GM18867 (cell line): Measurements from ENCODE around the gene FUT6.
"Not testable (repeated sequence)": the region's sequence is repeated elsewhere in the genome, so short reads cannot be mapped to it uniquely, and the experiment has no call there.

ENCODE experiments used
- ATAC-seq: cut with Tn5 transposase; IDR thresholded peaks from one replicate; pipeline ENCODE4 v1.9.1; 2021; ENCODE audit warnings: mild to moderate bottlenecking, moderate library complexity; ENCODE audit not compliant: unreplicated experiment

Gene FUT6

DNA sequence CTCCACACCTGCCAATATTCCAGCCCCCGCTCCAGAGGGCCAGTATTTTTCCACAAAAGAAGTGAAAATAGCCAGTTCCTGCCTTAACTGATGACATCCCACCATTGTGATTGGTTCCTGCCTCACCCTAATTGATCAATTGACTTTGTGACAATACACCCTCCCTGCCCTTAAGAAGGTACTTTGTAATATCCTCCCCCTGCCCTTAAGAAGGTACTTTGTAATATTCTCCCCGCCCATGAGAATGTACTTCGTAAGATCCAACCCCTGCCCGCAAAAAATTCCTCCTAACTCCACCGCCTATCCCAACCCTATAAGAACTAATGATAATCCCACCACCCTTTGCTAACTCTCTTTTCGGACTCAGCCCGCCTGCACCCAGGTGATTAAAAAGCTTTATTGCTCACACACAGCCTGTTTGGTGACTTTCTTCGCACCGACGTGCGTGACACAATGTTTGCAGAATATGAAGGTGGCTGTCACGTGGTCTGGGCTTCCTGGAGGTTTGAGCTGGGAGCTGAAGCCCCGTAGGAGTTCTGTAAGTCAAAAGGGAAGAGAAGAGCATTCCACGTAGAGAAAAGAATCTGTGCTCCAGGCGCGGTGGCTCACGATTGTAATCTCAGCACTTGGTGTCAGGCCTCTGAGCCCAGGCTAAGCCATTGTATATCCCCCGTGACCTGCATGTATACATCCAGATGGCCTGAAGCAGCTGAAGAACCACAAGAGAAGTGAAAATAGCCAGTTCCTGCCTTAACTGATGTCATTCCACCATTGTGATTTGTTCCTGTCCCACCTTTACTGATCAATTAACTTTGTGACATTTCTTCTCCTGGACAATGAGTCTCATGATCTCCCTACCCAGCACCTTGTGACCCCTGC is 17.9 kb upstream of the FUT6 start:
- no peak for ATAC-seq

DNA sequence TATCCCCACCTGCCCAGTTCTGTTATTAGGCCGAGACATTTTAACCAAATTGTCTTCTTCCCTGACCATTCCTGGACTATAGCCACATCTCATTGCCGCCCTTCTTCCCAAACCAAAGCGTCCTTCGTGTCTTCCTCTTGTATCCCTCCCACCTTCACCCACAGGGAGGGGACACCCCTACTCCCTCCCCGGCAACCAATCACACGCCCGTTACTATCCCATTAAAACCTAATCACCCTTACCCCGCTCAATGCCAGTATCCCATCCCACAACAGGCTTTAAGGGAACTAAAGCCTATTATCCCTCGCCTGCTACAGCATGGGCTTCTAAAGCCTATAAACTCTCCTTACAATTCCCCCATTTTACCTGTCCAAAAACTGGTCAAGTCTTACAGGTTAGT is 15.6 kb upstream of the FUT6 start:
- not testable (repeated sequence) for ATAC-seq

DNA sequence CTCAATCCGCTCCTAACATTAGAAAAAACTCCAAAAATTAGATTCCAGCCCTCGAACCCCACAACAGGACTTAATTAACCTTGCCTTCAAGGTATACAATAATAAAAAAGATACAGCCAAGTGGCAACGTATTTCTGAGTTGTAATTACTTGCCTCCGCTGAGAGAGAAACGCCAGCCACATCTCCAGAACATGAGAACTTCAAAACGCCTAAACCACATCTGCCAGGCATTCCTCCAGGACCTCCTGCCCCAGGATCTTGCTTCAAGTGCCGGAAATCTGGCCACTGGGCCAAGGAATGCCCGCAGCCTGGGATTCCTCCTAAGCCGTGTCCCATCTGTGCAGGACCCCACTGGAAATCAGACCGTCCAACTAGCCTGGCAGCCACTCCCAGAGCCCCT is 14.6 kb upstream of the FUT6 start:
- not testable (repeated sequence) for ATAC-seq

DNA sequence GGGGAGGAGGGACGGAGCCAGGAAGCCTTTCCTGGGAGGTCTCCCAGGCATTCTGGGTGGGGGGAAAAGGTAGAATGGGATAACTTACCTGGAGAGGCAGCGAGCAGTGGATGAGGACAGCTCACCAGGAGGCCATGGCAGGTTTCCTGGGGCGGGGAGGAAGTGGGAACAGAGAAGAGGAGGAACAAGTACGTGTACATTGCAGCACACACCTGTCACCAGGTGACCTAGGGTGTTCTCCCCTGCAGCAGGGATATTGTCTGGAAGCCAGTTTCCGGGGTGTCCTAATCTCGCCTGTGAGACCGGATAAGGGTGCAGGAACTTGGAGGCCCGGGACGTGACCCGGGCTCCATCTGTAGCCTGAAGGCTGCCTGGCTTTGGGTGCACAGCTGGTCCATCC is 11.8 kb upstream of the FUT6 start, which contains the start of gene FUT3:
Gene FUT3, minus strand, starts transcription at position 148 of the 400 bp plus-strand sequence.
- no peak for ATAC-seq

DNA sequence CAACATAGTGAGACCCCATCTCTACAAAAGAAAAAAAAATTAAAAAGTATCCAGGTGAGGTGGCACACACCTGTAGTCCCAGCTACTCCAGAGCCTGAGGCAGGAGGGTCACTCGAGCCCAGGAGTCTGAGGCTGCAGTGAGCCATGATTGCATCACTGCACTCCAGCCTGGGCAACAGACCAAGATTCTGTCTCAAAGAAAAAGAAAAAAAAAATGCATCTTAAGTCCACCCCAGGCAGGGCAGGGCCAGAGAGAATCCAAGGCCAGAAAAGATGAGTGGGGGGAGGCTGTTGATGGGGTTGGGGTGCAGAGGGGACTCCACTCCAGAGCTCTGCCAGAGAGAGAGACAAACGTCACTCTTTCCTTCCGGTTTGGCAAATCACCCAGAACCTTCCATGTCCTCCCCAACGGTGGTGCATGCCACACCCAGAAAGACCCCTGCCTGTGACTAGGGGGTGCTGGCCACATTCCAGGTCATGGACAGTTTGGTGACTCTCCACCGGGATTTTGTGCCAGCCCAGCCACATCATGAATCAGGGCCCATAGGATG is 11.3 kb upstream of the FUT6 start:
- no peak for ATAC-seq

DNA sequence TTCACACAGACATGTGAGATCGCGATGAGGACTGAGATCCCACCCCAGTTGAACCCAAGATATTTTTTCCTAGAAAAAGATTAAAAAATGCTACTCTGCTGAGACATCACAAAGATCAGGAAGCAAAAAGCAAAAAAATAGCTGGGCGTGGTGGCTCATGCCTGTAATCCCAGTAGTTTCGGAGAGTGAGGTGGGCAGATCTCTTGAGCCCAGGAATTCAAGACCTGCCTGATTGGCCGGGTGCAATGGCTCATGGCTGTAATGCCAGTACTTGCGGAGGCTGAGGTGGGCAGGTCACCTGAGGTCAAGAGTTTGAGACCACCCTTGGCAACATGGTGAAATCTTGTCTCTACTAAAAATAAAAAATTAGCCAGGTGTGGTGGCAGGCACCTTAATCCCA is 10.7 kb upstream of the FUT6 start:
- ATAC-seq, result no peak

DNA sequence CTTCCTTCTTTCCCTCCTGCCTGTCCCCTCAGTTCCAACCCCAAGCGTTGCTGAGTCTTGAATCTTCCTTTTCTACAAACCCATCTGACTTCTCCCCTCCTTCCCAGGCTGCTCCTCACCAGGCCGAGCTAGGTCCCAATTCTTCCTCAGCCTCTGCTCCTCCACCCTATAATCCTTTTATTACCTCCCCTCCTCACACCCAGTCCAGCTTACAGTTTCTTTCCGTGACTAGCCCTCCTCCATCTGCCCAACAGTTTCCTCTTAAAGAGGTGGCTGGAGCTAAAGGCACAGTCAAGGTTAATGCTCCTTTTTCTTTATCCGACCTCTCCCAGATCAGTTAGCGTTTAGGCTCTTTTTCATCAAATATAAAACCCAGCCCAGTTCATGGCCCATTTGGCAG is 9.1 kb upstream of the FUT6 start:
- not testable (repeated sequence) for ATAC-seq

DNA sequence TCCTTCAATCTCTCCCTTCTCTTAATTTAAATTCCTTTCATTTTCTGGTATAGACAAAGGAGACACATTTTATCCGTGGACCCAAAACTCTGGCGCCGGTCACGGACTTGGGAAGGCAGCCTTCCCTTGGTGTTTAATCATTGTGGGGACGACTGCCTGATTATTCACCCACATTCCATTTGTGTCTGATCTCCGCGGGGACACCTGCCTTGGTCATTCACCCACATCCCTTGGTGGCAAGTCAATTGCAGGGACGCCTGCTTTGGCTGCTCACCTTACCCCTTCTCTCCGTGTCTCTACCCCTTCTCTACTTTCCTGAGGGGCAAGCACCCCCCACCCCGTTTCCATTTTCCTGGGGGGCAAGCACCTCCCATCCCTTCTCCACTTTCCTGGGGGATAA is 8.3 kb upstream of the FUT6 start:
- not testable (repeated sequence) for ATAC-seq

DNA sequence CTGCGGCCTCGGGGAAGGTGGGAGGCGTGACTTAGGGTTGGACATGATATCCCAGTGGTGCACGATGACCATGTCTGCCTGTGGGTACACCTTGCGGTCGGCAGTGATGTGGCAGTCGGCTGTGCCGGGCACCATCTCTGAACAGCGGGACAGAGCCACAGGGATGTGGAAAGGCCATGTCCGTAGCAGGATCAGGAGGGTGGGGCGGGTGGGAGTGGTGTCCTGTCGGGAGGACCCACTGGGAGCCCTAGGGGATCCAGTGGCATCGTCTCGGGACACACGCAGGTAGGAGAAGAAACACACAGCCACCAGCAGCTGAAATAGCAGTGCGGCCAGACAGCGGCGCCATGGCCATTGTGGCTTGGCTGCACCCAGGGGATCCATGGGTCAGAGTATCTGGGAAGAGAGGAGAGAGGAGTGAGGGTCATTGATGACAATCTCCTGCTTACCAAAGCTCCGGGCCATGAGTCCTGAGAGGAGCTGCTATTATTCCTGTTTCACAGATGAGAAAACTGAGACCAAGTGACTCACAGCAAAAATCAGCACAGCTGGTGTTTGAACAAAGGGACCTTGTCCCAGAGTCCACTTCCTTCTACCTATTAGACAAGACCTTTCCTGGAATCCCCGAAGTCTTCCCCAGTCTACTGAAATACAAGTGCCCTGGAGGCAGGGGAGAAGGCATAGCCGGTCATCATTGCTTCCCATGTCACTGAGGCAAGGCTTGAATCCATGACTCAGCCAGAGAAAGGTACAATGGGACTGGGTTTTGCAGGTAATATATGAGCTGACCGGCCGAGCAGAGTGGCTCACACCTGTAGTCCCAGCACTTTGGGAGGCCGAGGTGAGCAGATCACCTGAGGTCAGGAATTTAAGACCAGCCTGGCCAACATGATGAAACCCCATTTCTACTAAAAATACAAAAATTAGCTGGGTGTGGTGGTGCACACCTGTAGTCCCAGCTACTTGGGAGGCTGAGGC is 5.2 kb upstream of the FUT6 start:
- no peak for ATAC-seq

DNA sequence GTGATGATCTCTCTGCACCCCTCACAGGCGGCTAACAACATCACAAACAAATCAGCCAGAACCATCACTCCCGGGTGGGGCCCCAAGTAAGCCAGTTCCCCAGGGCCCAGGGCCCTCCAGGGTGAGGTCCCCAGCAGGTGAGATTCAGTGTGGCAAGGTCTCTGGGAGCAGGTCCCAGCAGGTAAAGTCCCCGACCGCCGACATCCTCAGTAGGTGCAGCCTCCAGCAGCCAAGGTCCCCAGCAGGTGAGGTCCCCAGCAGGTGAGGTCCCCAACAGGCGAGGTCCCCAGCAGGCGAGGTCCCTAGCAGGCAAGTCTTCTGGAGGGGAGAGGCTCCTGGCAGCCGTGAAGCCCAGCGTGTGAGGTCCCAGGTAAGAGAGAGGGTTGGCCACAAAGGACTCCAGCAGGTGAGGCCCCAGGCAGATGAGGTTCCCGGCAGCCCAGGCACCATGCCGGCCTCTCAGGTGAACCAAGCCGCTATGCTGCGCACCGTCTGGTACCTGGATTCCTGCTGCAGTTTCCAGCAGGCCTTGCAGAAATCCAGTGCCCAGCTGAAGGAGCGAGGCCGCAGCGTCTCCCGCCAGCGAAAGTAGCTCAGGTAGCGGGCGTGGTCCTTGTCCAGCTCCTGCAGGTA is 3.9 kb upstream of the FUT6 start:
- no peak for ATAC-seq

DNA sequence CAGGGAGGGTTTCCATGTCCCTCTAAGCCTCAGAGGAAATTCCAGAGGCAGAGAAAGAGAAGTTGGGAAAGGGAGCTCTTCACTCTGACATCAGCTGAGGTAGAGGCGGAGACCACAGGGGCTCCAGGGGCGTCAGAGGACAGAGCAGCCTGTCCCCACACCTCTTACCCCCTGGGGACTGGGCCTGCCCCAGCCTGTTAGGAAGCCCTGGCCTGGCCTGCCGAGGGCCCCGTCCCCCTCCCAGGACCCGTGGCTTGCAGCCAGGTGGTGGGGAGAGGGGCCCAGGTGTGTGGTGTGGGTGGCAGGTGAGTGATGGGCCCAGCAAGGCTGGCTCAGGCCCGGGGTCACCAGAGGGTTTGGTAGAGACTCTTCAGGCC is 2.2 kb upstream of the FUT6 start:
- not testable (repeated sequence) for ATAC-seq

DNA sequence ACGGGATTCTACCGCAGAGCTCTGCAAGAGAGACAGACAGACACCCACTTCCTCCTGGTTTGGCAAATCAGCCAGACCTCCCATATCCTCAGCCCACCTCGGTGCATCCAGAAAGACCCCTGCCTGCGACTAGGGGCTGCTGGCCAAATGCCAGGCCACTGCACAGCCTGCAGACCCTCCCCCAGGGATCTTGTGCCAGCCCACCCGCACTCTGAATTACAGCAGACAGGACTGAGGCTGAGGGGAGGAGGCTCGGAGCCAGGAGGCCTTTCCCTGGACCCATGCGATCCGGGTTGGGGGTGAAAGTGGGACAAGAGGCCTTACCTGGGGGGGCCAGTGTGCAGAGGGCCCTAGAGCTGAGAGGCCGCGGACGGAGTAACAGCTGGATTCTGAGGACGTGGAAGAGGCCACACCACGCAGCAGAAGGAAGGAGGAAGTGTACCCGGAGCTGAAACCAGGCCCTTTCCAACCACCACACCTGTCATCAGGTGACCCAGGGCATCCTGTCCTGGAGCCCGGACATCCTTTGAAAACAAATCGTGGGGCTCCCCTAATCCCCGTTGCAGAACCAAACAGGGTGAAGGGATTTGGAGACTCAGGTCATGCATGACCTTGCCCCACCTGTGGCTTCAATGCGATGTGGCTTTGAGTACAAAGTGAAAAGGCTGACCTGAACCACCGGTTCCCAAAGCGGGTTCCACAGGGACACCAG is 993 bp downstream of the FUT6 start:
- ATAC-seq, result no peak

DNA sequence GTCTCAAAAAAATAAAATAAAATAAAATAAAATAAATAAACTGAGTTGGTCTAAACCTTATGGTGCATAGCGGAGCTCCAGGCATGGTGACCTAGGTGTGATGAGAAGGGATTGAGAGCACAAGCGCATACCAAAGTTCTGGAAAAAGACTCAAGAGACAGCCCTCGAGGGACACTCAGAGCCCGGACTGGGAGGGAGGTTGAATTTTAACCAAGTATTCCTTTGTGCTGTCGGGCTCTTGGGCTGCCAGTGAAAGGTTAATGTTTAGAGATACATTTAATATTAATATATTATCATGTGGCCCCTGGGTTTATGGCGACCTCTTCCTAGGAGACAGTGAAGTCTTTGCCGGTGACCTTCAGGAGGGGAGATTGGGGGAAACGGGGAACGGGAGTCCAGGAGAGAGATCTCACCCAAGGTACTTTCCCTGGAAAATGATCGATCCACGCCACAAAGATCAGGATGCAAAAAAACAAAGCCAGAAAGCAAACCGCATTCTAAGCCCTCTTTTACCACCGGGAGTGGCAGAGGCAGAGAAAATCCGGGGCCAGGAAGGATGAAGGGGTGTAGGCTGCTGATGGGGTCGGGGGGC is 1.6 kb downstream of the FUT6 start:
- ATAC-seq, result no peak

DNA sequence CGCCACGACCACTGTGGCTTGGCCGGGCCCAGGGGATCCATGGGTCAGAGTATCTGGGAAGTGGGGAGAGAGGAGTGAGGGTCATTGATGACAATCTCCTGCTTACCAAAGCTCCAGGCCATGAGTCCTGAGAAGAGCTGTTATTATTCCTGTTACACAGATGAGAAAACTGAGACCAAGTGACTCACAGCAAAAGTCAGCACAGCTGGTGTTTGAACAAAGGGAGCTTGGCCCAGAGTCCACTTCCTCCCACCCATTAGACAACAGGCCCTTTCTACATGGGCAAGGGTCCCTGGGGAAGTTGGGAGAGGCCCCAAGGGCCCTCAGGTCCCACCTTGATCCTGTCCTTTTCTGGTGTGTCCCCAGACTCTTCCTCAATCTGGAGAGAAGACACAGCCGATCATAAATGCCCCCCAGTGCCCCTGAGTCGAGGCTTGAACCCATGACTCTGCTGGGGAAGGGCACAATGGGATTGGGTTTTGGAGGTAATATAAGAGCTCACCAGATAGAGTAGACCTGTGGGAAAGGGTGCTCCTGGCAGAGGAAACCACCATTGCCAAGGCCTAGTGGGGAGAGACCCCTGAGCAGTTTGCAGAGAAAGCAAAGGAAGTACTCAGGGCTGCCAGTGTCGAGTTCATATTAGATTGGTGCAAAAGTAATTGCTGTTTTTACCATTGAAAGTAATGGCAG is 6.8 kb downstream of the FUT6 start:
- no peak for ATAC-seq

DNA sequence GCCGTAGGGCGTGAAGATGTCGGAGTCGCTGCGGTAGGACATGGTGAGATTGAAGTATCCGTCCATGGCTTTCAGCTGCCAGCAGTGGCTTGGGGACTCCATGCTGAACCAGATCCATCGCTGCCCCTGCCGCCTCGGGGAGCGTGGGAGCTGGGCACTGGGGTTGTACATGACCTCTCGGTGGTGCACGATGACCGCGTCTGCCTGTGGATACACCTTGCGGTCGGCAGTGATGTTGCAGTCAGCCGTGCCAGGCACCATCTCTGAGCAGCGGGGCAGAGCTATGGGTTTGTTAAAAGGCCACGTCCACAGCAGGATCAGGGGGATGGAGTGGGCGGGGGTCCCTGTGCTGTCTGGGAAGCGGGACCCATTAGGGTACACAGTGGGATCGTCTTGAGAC is 7.4 kb downstream of the FUT6 start:
- no peak for ATAC-seq

DNA sequence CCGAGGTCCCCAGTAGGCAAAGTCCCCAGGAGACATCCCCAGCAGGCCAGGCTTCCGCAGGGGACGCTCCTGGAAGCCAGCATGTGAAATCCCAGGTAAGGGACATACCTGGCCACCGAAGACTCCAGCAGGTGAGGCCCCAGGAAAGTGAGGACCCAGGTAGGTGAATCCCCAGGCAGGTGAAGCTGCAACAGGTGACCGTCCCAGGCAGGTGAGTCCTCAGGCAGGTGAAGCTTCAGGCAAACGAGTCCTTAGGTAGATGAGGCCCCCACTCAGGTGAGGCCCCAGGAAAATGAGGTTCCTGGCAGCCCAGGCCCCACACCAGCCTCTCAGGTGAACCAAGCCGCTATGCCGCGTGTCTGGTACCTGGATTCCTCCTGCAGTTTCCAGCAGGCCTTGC is 8.3 kb downstream of the FUT6 start:
- ATAC-seq, result no peak

DNA sequence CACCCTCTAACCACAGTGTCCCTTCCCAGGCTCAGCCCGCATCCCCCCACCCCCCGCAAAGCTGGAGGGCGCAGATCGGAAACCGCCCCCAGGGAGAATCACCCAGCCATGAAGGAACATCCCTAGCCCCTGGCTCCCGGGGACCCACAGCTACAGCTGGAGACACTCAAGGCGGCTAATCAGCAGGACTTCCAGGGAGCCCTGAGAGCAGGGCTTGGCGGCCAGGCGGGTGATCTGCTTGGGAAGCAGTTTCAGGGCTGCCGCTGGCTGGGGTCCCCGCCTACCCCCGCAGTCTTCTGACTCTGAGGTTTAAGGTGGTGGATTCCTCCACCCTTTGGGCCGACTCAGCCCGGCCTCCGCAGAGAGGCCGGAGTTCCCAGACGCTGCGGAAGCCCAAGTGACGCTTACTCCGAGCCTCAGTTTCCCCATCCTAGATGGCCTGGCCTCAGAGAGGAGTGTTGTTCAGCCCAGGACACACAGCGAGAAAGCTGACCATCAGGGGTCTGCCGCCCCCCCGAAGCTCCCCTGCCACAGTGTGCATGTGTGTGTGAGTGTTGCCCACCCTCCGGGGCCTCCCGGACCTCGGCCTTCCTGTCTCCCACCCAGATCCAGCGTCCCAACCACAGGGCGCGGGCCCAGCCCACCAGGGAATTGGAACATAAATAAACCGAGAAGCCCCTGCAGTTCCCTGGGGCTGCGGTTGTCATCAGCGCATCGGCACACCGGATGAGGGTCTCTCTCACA is 9.8 kb downstream of the FUT6 start:
- ATAC-seq, result no peak

DNA sequence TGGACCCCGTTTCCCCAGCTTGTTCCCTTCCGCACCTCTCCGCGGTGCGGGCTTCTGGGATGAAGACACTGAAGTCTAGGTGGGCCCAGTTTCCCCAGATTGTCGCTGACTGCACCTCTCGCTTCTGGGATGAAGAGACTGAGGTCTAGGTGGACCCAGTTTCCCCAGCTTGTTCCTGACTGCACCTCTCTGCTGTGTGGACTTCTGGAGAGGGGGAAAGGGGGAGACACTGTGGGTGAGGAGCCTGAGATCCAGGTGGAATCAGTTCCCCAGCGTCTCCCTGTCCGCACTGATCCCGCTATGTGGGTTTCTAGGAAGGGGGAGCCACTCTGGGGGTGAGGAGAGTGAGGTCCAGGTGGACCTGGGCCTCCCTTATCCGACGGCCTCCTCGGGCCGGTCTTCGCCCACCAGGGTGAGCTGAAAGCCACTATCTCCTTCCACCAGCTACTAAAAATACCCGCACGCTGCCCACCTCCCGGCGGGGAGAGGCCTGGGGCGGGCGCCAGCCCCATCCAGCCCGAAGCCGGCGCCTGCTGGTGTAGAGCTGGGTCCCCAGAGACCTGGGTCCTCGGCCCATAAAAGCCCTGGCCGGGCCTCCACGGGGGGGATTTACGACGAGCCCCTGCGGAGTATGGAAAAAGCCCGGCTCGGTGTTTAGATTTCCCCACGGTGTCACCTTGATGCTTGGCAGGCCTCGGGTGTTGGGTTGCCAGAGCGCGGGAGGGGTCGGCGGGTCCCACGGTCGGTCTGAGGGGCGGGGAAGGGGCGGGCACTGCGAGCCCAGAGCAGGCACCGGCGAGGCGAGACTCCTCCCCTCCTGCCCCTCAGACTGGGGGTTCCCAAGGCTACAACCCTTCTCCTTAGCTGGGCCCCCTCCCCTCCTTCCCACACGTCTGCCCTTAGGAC is 10.6 kb downstream of the FUT6 start:
- no peak for ATAC-seq
